H1 (cell line): ENCODE results near the gene ELMO1. TPM values are rescaled to one million over a fixed set of nuclear protein-coding genes. Genes with fewer than 3 reads are reported as not detected.

Experiments
- CTCF ChIA-PET: fragments of 300-600 bp; sonication (Branson Sonifier 250); formaldehyde crosslinking; loops from one replicate; lab custom pipeline; 2021; ENCODE audit not compliant: partially characterized antibody; lab: Charles Lee
- POLR2A ChIA-PET: fragments of 300-600 bp; sonication (Branson Sonifier 250); formaldehyde crosslinking; loops from one replicate; lab custom pipeline; 2021; ENCODE audit warnings: inconsistent platforms; ENCODE audit not compliant: partially characterized antibody; lab: Charles Lee
- DNase-seq, 2 experiments: peaks; one replicate each; pipeline versions ENCODE4 v3.0.0 to v3.0.0-alpha.2; 2010 to 2022; ENCODE audit warnings: low spot score in 2 of 2, low read depth in 1 of 2, mixed read lengths in 1 of 2
- FAIRE-seq: peaks from 2 replicates; lab custom pipeline; 2011; peaks lifted over from hg19 to GRCh38; lab: Jason Lieb, UNC
- H2AFZ ChIP-seq: 2 replicates; pipeline ENCODE4 v1.8.1; 2012; ENCODE audit warnings: low read length, inconsistent platforms
- H2AK5ac ChIP-seq: 2 replicates; pipeline ENCODE4 v1.6.1; 2013; ENCODE audit warnings: low read depth, low read length
- H2BK120ac ChIP-seq: replicated peaks from 2 replicates; pipeline ENCODE3; 2013; ENCODE audit warnings: low read depth, low read length, inconsistent platforms
- H2BK12ac ChIP-seq: 2 replicates; pipeline ENCODE4 v1.6.1; 2013; ENCODE audit warnings: low read depth, low read length
- H2BK15ac ChIP-seq: 2 replicates; pipeline ENCODE4 v1.6.1; 2013; ENCODE audit warnings: low read length
- H2BK20ac ChIP-seq: 2 replicates; pipeline ENCODE4 v1.6.1; 2013; ENCODE audit warnings: low read length
- H2BK5ac ChIP-seq: 2 replicates; pipeline ENCODE4 v1.6.1; 2013; ENCODE audit warnings: low read depth, low read length
- H3K14ac ChIP-seq: 2 replicates; pipeline ENCODE4 v1.6.1; 2013; ENCODE audit warnings: inconsistent platforms; ENCODE audit not compliant: insufficient read length
- H3K18ac ChIP-seq: 2 replicates; pipeline ENCODE4 v1.6.1; 2013; ENCODE audit warnings: low read length; ENCODE audit errors: extremely low read depth
- H3K23ac ChIP-seq: 2 replicates; pipeline ENCODE4 v1.6.1; 2013; ENCODE audit warnings: inconsistent platforms; ENCODE audit not compliant: insufficient read length
- H3K23me2 ChIP-seq: 2 replicates; pipeline ENCODE4 v1.6.1; 2013; ENCODE audit warnings: low read depth, low read length
- H3K27ac ChIP-seq: 2 replicates; pipeline ENCODE4 v1.6.1; 2011; ENCODE audit warnings: low read depth, low read length, inconsistent platforms
- H3K27me3 ChIP-seq, 4 experiments: replicated peaks in 1 of 4; 1 replicate in 1 of 4; 2 replicates in 3 of 4; pipeline versions ENCODE4 v1.6.1 to v1.8.1; 2011 to 2013; ENCODE audit warnings: low read length in 3 of 4, mild to moderate bottlenecking in 3 of 4, inconsistent platforms in 2 of 4, mixed read lengths in 2 of 4, moderate library complexity in 1 of 4; ENCODE audit not compliant: control insufficient read depth in 3 of 4, insufficient read depth in 3 of 4; ENCODE audit errors: extremely low read depth in 1 of 4
- H3K36me3 ChIP-seq, 4 experiments: 2 replicates each; pipeline versions ENCODE4 v1.6.1 to v1.8.1; 2011 to 2013; ENCODE audit warnings: mild to moderate bottlenecking in 4 of 4, low read length in 3 of 4, moderate library complexity in 2 of 4, control low read depth in 1 of 4, inconsistent platforms in 1 of 4; ENCODE audit not compliant: insufficient read depth in 4 of 4, control insufficient read depth in 2 of 4
- H3K4ac ChIP-seq: replicated peaks from 2 replicates; pipeline ENCODE3; 2013; ENCODE audit warnings: low read length, low read depth, mixed read lengths, inconsistent platforms; ENCODE audit not compliant: insufficient read length
- H3K4me1 ChIP-seq, 4 experiments: replicated peaks in 1 of 4; 1 replicate in 1 of 4; 2 replicates in 3 of 4; pipeline versions ENCODE4 v1.6.1 to v1.8.1; 2011 to 2013; ENCODE audit warnings: low read length in 3 of 4, inconsistent platforms in 2 of 4, mixed read lengths in 1 of 4; ENCODE audit not compliant: insufficient read depth in 4 of 4, control insufficient read depth in 3 of 4
- H3K4me2 ChIP-seq, 2 experiments: 2 replicates each; pipeline versions ENCODE4 v1.6.1 to v1.8.1; 2011 to 2013; ENCODE audit warnings: low read depth in 2 of 2, low read length in 2 of 2, control low read depth in 1 of 2, inconsistent platforms in 1 of 2, mild to moderate bottlenecking in 1 of 2; ENCODE audit not compliant: insufficient read depth in 1 of 2
- H3K4me3 ChIP-seq, 4 experiments: fragments of 200-600, 300-600 bp in 1 of 4; sonication (generic), shearing (Covaris generic), sonication (Bioruptor Twin) in 1 of 4; 2 replicates each; pipeline versions ENCODE4 v1.5.1 to v1.8.1; 2011 to 2016; ENCODE audit warnings: low read length in 4 of 4, low read depth in 3 of 4, control low read depth in 2 of 4, inconsistent platforms in 2 of 4, mild to moderate bottlenecking in 2 of 4, mixed read lengths in 1 of 4, moderate library complexity in 1 of 4; ENCODE audit not compliant: insufficient read depth in 2 of 4; ENCODE audit errors: extremely low read depth in 1 of 4
- H3K56ac ChIP-seq: replicated peaks from 2 replicates; pipeline ENCODE3; 2013; ENCODE audit warnings: low read depth, mild to moderate bottlenecking, mixed read lengths, low read length, inconsistent platforms; ENCODE audit not compliant: insufficient read length
- H3K79me1 ChIP-seq: 2 replicates; pipeline ENCODE4 v1.6.1; 2013; ENCODE audit warnings: low read depth, low read length, control low read depth
- H3K79me2 ChIP-seq, 2 experiments: 2 replicates each; pipeline versions ENCODE4 v1.6.1 to v1.8.1; 2012 to 2013; ENCODE audit warnings: low read length in 2 of 2, mild to moderate bottlenecking in 2 of 2, inconsistent platforms in 1 of 2; ENCODE audit not compliant: insufficient read depth in 2 of 2, control insufficient read depth in 1 of 2
- H3K9ac ChIP-seq, 4 experiments: replicated peaks in 1 of 4; 1 replicate in 1 of 4; 2 replicates in 3 of 4; pipeline versions ENCODE4 v1.6.1 to v1.8.1; 2011 to 2013; ENCODE audit warnings: low read depth in 3 of 4, low read length in 3 of 4, control low read depth in 2 of 4, mild to moderate bottlenecking in 2 of 4, moderate library complexity in 2 of 4, inconsistent platforms in 1 of 4; ENCODE audit errors: extremely low read depth in 1 of 4
- H3K9me3 ChIP-seq, 2 experiments: 2 replicates each; pipeline versions ENCODE4 v1.6.1 to v1.8.1; 2012 to 2013; ENCODE audit warnings: mild to moderate bottlenecking in 2 of 2, moderate library complexity in 2 of 2, control low read depth in 1 of 2, inconsistent platforms in 1 of 2, low read depth in 1 of 2, low read length in 1 of 2, mixed read lengths in 1 of 2; ENCODE audit not compliant: insufficient read depth in 2 of 2
- H4K20me1 ChIP-seq, 2 experiments: replicated peaks in 1 of 2; 2 replicates each; pipeline versions ENCODE3 to v1.8.1; 2011 to 2013; ENCODE audit warnings: inconsistent platforms in 2 of 2, low read length in 2 of 2, mild to moderate bottlenecking in 1 of 2; ENCODE audit not compliant: insufficient read depth in 2 of 2, control insufficient read depth in 1 of 2
- H4K5ac ChIP-seq: 2 replicates; pipeline ENCODE4 v1.6.1; 2013; ENCODE audit warnings: low read length, low read depth, mixed read lengths, inconsistent platforms; ENCODE audit not compliant: insufficient read length
- H4K8ac ChIP-seq: 2 replicates; pipeline ENCODE4 v1.8.0; 2013; ENCODE audit warnings: mild to moderate bottlenecking, moderate library complexity, low read length, inconsistent platforms; ENCODE audit not compliant: insufficient read depth; ENCODE audit errors: extremely low read depth
- H4K91ac ChIP-seq: replicated peaks from 2 replicates; pipeline ENCODE3; 2013; ENCODE audit warnings: low read length, mixed read lengths, inconsistent platforms; ENCODE audit not compliant: insufficient read length
- ASH2L ChIP-seq: fragments of 200-600, 300-600 bp; sonication (generic); IDR thresholded peaks from one replicate; pipeline ENCODE4 v1.7.1; 2017; ENCODE audit warnings: low read length
- BACH1 ChIP-seq: IDR thresholded peaks from 2 replicates; pipeline ENCODE4 v1.6.1; 2012; ENCODE audit warnings: low read length, improper control_type of control experiment
- CBX5 ChIP-seq: fragments of 300-800, 300-1000 bp; sonication (generic); IDR thresholded peaks from 2 replicates; pipeline ENCODE4 v1.7.1; 2016; ENCODE audit warnings: antibody characterized with exemption, low read length, low read depth
- EGR1 ChIP-seq: IDR thresholded peaks from 2 replicates; pipeline ENCODE4 v1.6.1; 2011; ENCODE audit warnings: low read depth, low read length, borderline replicate concordance
- EP300 ChIP-seq, 2 experiments: IDR thresholded peaks; 1 replicate in 1 of 2; 2 replicates in 1 of 2; pipeline ENCODE4 v1.6.1; 2011 to 2012; ENCODE audit warnings: low read depth in 2 of 2, low read length in 2 of 2, mild to moderate bottlenecking in 2 of 2, borderline replicate concordance in 1 of 2, inconsistent platforms in 1 of 2, moderate library complexity in 1 of 2
- KDM5A ChIP-seq: fragments of 200-600 bp; IDR thresholded peaks from 2 replicates; pipeline ENCODE4 v1.7.1; 2012; ENCODE audit warnings: mild to moderate bottlenecking, low read length, inconsistent platforms, mixed read lengths
- NRF1 ChIP-seq: IDR thresholded peaks from 2 replicates; pipeline ENCODE4 v1.6.1; 2011; ENCODE audit warnings: mild to moderate bottlenecking, low read depth, low read length, improper control_type of control experiment
- SRF ChIP-seq: IDR thresholded peaks from 2 replicates; pipeline ENCODE4 v1.6.1; 2011; ENCODE audit warnings: mild to moderate bottlenecking, low read depth, low read length, moderate library complexity
- SUZ12 ChIP-seq: fragments of 200-600 bp; sonication (generic); IDR thresholded peaks from 2 replicates; pipeline ENCODE4 v1.6.1; 2012; ENCODE audit warnings: mild to moderate bottlenecking, inconsistent platforms, low read length, moderate library complexity, mixed read lengths
- WGBS, 2 experiments: shearing (Covaris generic) in 1 of 2; methylation state at CpG; one replicate each; pipeline versions ENCODE4 v1.1.6 to v1.1.7; 2013 to 2015; ENCODE audit warnings: low lambda C conversion rate in 2 of 2, mixed read lengths in 2 of 2, inconsistent platforms in 1 of 2, low coverage in 1 of 2, missing lambda C conversion rate in 1 of 2; ENCODE audit not compliant: insufficient replicate concordance in 2 of 2, insufficient coverage in 1 of 2, insufficient read length in 1 of 2; ENCODE audit errors: extremely low coverage in 1 of 2, missing lambda C conversion rate in 1 of 2; 5-methylcytosine and 5-hydroxymethylcytosine counted together
- polyA plus RNA-seq, 7 experiments: library from polyadenylated mRNA; depleted of rRNA in 3 of 7; stranded (reverse) in 5 of 7; unstranded in 2 of 7; fragments of >200 nt in 5 of 7; fragments of 200-250 nt in 2 of 7; gene quantifications; 1 replicate in 5 of 7; 2 replicates in 1 of 7; 4 replicates in 1 of 7; pipeline versions ENCODE4 v1.2.1 to v1.2.3, GENCODE V29; 2011 to 2013; ENCODE audit warnings: missing spikeins in 2 of 7, mixed read lengths in 2 of 7
- total RNA-seq: library from RNA; stranded (reverse); fragmentation: NEBNext Ultra II Directional; extraction: Animal tissue kit (Norgen Biotek cat#: 25700); gene quantifications from 2 replicates; pipeline ENCODE4 v1.2.1, GENCODE V29; 2021

The ELMO1 gene
- total and polyA plus RNA-seq, 2 of the 8 experiments (the other 6 are each of a cell fraction or from before 2014, with no cell fraction given): 18.4 to 21.0 TPM

DNA sequence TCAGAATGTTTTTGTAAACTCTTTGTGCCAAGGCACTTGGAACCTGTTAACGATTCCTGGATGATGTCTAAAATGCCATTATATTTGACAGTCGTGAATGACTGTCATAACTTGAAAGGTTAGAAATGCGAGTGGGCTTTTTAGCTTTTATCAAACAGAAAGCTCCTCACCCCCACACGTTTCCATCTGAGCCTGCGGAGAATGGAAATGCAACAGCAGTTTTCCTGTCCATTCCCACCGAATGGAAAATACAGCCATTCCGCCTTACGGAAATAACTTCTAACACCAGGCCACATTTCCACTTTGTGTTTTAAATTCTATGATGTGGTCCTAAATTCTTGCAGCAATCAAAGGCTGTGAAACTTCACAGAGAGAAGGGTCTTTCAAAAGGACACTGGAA is 83.8 kb downstream of the ELMO1 start:
- no peaks in the 10 kb centered on the region; the same call in 1 of the 2 replicates for H3K23me2 ChIP-seq
- H3K36me3 ChIP-seq: no peaks in the 10 kb centered on the region
- no peak overlapping the region for H4K5ac ChIP-seq
- H3K56ac ChIP-seq: no peak overlapping the region
- H2BK5ac ChIP-seq: no peak overlapping the region
- no peak overlapping the region for H4K91ac ChIP-seq
- H3K4ac ChIP-seq: no peak overlapping the region
- no peak overlapping the region for H2BK20ac ChIP-seq
- no peak overlapping the region for H2AK5ac ChIP-seq
- H2BK15ac ChIP-seq: no peak overlapping the region
- H2BK12ac ChIP-seq: no peak overlapping the region
- no peak overlapping the region for H3K9ac ChIP-seq
- no peak overlapping the region for H3K4me3 ChIP-seq
- H2AFZ ChIP-seq: no peak overlapping the region
- no peaks in the 10 kb centered on the region for H3K9me3 ChIP-seq
- no peaks in the 10 kb centered on the region for H4K20me1 ChIP-seq
- CTCF ChIA-PET: interaction anchor here (1.0 to 1.3 kb wide), 2 partner anchors 9 to 14 kb away, joined by 3 read pairs; no protein-coding TSS in a partner anchor
- TF ChIP-seq CBX5 (no peak), SUZ12 (no peak), ASH2L (no peak), EP300 (IDR thresholded peaks at IDR 0.05; ENCODE audit: borderline replicate concordance in 1 of 2, low read depth in 2 of 2, low read length in 2 of 2) (no peak), SRF (no peak), NRF1 (no peak), KDM5A (no peak), EGR1 (no peak), BACH1 (no peak)
- TF ChIP-seq, all 59 proteins: peak for 0
- Histone ChIP-seq H3K18ac (no peak overlapping the region), H3K27ac (no peak overlapping the region), H4K8ac (no peak overlapping the region), H3K14ac (no peak overlapping the region), H3K79me1 (no peaks in the 10 kb centered on the region), H3K79me2 (no peaks in the 10 kb centered on the region; a peak in 1 of 4 replicates), H3K4me1 (peaks cover 0 to 6% (median 1%) of the 10 kb centered on the region in 4 experiments; a peak in 3 of 7 replicates), H3K4me2 (no peak overlapping the region), H2BK120ac (no peak overlapping the region), H3K27me3 (no peaks in the 10 kb centered on the region), H3K23ac (no peak overlapping the region)
- FAIRE-seq (no peak), DNase-seq (no peak)
- WGBS, 2 experiments: 80% methylated on average over 8 of the region's 8 CpGs; no CpG with 5 or more reads in 1 of the 2 experiments
- POLR2A ChIA-PET: no interaction called here
